Activated naive CD8-positive, alpha-beta T cell treated with anti-CD3 and anti-CD28 coated beads, Interleukin-2, amount 10 ng/mL, durations not matched to agents 7 days and 5 days (primary cell): ENCODE results near the gene RGS6. TPM values are rescaled to one million over a fixed set of nuclear protein-coding genes. Genes with fewer than 3 reads are reported as not detected.

Experiments used
- ATAC-seq: fragments of 150-1000 bp; cut with Tn5 transposase; one replicate; pipeline ENCODE4 v1.10.0; 2021; ENCODE audit warnings: low read depth, moderate library complexity
- POLR2A ChIA-PET: fragments of 350-600 bp; sonication (Branson Sonifier 250); formaldehyde crosslinking; loops from one replicate; lab custom pipeline; 2021; ENCODE audit warnings: antibody characterized with exemption; lab: Charles Lee
- DNase-seq: peaks from one replicate; pipeline ENCODE4 v3.0.0; 2021
- H3K27ac Mint-ChIP-seq: one replicate; pipeline ENCODE4 v1.8.0; 2022; ENCODE audit warnings: mild to moderate bottlenecking, mixed read lengths
- H3K27me3 Mint-ChIP-seq: one replicate; pipeline ENCODE4 v1.8.0; 2022; ENCODE audit warnings: mild to moderate bottlenecking, moderate library complexity, mixed read lengths
- H3K36me3 Mint-ChIP-seq: one replicate; pipeline ENCODE4 v1.8.0; 2021; ENCODE audit warnings: mild to moderate bottlenecking, mixed read lengths
- H3K4me1 Mint-ChIP-seq: one replicate; pipeline ENCODE4 v1.8.0; 2021; ENCODE audit warnings: mixed read lengths
- H3K4me3 Mint-ChIP-seq: one replicate; pipeline ENCODE4 v1.8.0; 2022; ENCODE audit warnings: mild to moderate bottlenecking, moderate library complexity, mixed read lengths
- H3K9me3 Mint-ChIP-seq: one replicate; pipeline ENCODE4 v1.8.0; 2021; ENCODE audit warnings: mixed read lengths
- total RNA-seq, 2 experiments: library from RNA; stranded (reverse); gene quantifications; one replicate each; pipeline ENCODE4 v1.2.3, GENCODE V29; 2021

RGS6 gene
- total RNA-seq, 2 experiments from 2014 or later: 0.08 TPM; not detected in 1

- peaks cover 35% of the 10 kb centered on the region for H3K36me3 Mint-ChIP-seq
- peaks cover 11% of the 10 kb centered on the region for H3K9me3 Mint-ChIP-seq
- H3K4me3 Mint-ChIP-seq: no peak overlapping the region
- POLR2A ChIA-PET: no interaction called here
- H3K27me3 Mint-ChIP-seq: peaks cover 29% of the 10 kb centered on the region
- no peak overlapping the region for H3K27ac Mint-ChIP-seq
- no peak for DNase-seq
- no peak for ATAC-seq
- H3K4me1 Mint-ChIP-seq: peaks cover 54% of the 10 kb centered on the region
Observed at GRCh38 chr14:72591391-72591790, 659.2 kb downstream of the RGS6 start.

- peaks cover 26% of the 10 kb centered on the region for H3K36me3 Mint-ChIP-seq
- POLR2A ChIA-PET: interaction anchor here (0.9 to 1.5 kb wide), 4 partner anchors 61 to 300 kb away, joined by 4 to 7 read pairs (median 5); partner anchors contain the start of gene DPF3
- H3K9me3 Mint-ChIP-seq: peaks cover 9% of the 10 kb centered on the region
- H3K27me3 Mint-ChIP-seq: peaks cover 43% of the 10 kb centered on the region
- H3K27ac Mint-ChIP-seq: peak overlapping the region; percentile 77
- H3K4me3 Mint-ChIP-seq: peak overlapping the region; percentile 75
- DNase-seq (peak; percentile 43), ATAC-seq (peak; percentile 95)
- peaks cover 58% of the 10 kb centered on the region for H3K4me1 Mint-ChIP-seq
Observed at GRCh38 chr14:72594099-72594901, 662.1 kb downstream of the RGS6 start.

- Mint-ChIP-seq H3K4me1 (peaks cover 52% of the 10 kb centered on the region), H3K27me3 (peaks cover 41% of the 10 kb centered on the region), H3K9me3 (peaks cover 6% of the 10 kb centered on the region), H3K36me3 (peaks cover 19% of the 10 kb centered on the region), H3K4me3 (peak overlapping the region; percentile 75), H3K27ac (peak overlapping the region; percentile 77)
- DNase-seq (no peak), ATAC-seq (no peak)
- POLR2A ChIA-PET: interaction anchor here (0.9 to 1.5 kb wide), 2 partner anchors 62 to 119 kb away, joined by 4 to 7 read pairs; no protein-coding TSS in a partner anchor
Observed at GRCh38 chr14:72595152-72595862, 663.1 kb downstream of the RGS6 start.

- Mint-ChIP-seq H3K4me3 (no peak overlapping the region), H3K27ac (no peak overlapping the region), H3K9me3 (peaks cover 2% of the 10 kb centered on the region), H3K36me3 (peaks cover 9% of the 10 kb centered on the region), H3K27me3 (peaks cover 47% of the 10 kb centered on the region), H3K4me1 (peaks cover 37% of the 10 kb centered on the region)
- no peak for ATAC-seq
- POLR2A ChIA-PET: interaction anchor here (0.6 to 1.0 kb wide), 2 partner anchors 61 to 78 kb away, joined by 3 read pairs; no protein-coding TSS in a partner anchor
- DNase-seq: no peak
Observed at GRCh38 chr14:72597252-72598233, 665.3 kb downstream of the RGS6 start.

GRCh38 chr14:72598306-72598705 lies 666.1 kb downstream of the RGS6 start:
- DNase-seq (no peak), ATAC-seq (no peak)
- H3K27me3 Mint-ChIP-seq: peaks cover 43% of the 10 kb centered on the region
- no peak overlapping the region for H3K4me3 Mint-ChIP-seq
- peaks cover 30% of the 10 kb centered on the region for H3K4me1 Mint-ChIP-seq
- peaks cover 5% of the 10 kb centered on the region for H3K36me3 Mint-ChIP-seq
- H3K27ac Mint-ChIP-seq: no peak overlapping the region
- peaks cover 2% of the 10 kb centered on the region for H3K9me3 Mint-ChIP-seq
- POLR2A ChIA-PET: interaction anchor here (1.0 kb wide), 1 partner anchor 79 kb away, joined by 3 read pairs; no protein-coding TSS in a partner anchor

GRCh38 chr14:72599579-72600470 lies 667.6 kb downstream of the RGS6 start:
- Mint-ChIP-seq H3K9me3 (peaks cover 2% of the 10 kb centered on the region), H3K36me3 (peaks cover 5% of the 10 kb centered on the region), H3K4me1 (peaks cover 16% of the 10 kb centered on the region), H3K4me3 (no peak overlapping the region), H3K27me3 (peaks cover 48% of the 10 kb centered on the region), H3K27ac (no peak overlapping the region)
- DNase-seq (no peak), ATAC-seq (no peak)
- POLR2A ChIA-PET: no interaction called here

GRCh38 chr14:72600551-72601330 lies 668.5 kb downstream of the RGS6 start:
- H3K4me1 Mint-ChIP-seq: peaks cover 9% of the 10 kb centered on the region
- DNase-seq (no peak), ATAC-seq (no peak)
- peaks cover 2% of the 10 kb centered on the region for H3K9me3 Mint-ChIP-seq
- POLR2A ChIA-PET: no interaction called here
- no peak overlapping the region for H3K27ac Mint-ChIP-seq
- H3K4me3 Mint-ChIP-seq: no peak overlapping the region
- peaks cover 5% of the 10 kb centered on the region for H3K36me3 Mint-ChIP-seq
- peaks cover 45% of the 10 kb centered on the region for H3K27me3 Mint-ChIP-seq

- POLR2A ChIA-PET: no interaction called here
- peaks cover 1% of the 10 kb centered on the region for H3K9me3 Mint-ChIP-seq
- H3K36me3 Mint-ChIP-seq: no peaks in the 10 kb centered on the region
- no peak for DNase-seq
- H3K27me3 Mint-ChIP-seq: peaks cover 33% of the 10 kb centered on the region
- H3K27ac Mint-ChIP-seq: no peak overlapping the region
- H3K4me1 Mint-ChIP-seq: peaks cover 7% of the 10 kb centered on the region
- no peak for ATAC-seq
- H3K4me3 Mint-ChIP-seq: no peak overlapping the region
Observed at GRCh38 chr14:72603639-72604038, 671.4 kb downstream of the RGS6 start.

GRCh38 chr14:72604133-72604532 lies 671.9 kb downstream of the RGS6 start:
- ATAC-seq: no peak
- H3K36me3 Mint-ChIP-seq: no peaks in the 10 kb centered on the region
- POLR2A ChIA-PET: no interaction called here

GRCh38 chr14:72605096-72605920 lies 673.1 kb downstream of the RGS6 start:
- peaks cover 4% of the 10 kb centered on the region for H3K4me1 Mint-ChIP-seq
- no peak overlapping the region for H3K27ac Mint-ChIP-seq
- no peak for DNase-seq
- H3K27me3 Mint-ChIP-seq: peaks cover 37% of the 10 kb centered on the region
- no peak overlapping the region for H3K4me3 Mint-ChIP-seq
- no peaks in the 10 kb centered on the region for H3K36me3 Mint-ChIP-seq
- peaks cover 1% of the 10 kb centered on the region for H3K9me3 Mint-ChIP-seq
- POLR2A ChIA-PET: no interaction called here
- ATAC-seq: no peak

More at GRCh38 chr14:72604133-72604532, 671.9 kb downstream of the RGS6 start:
- Mint-ChIP-seq H3K27me3 (peaks cover 36% of the 10 kb centered on the region), H3K27ac (no peak overlapping the region), H3K4me1 (peaks cover 5% of the 10 kb centered on the region), H3K4me3 (no peak overlapping the region), H3K9me3 (peaks cover 1% of the 10 kb centered on the region)
- DNase-seq: no peak

GRCh38 chr14:72605921-72606220 lies 673.6 kb downstream of the RGS6 start:
- peaks cover 4% of the 10 kb centered on the region for H3K4me1 Mint-ChIP-seq
- DNase-seq: no peak
- peaks cover 1% of the 10 kb centered on the region for H3K9me3 Mint-ChIP-seq
- no peak for ATAC-seq
- no peaks in the 10 kb centered on the region for H3K36me3 Mint-ChIP-seq
- POLR2A ChIA-PET: no interaction called here
- no peak overlapping the region for H3K4me3 Mint-ChIP-seq
- no peak overlapping the region for H3K27ac Mint-ChIP-seq
- H3K27me3 Mint-ChIP-seq: peaks cover 33% of the 10 kb centered on the region
